Activated CD4-positive, alpha-beta T cell treated with anti-CD3 and anti-CD28 coated beads for 36 hours (primary cell): Measurements from ENCODE around the gene BCL2A1. TPM values are rescaled to one million over a fixed set of nuclear protein-coding genes. Genes with fewer than 3 reads are reported as not detected.
A peak's percentile ranks its signal among the peaks of the same experiment; 100 is the strongest.

ENCODE experiments used
- ATAC-seq: fragments of 200-7000 bp; cut with Tn5 transposase; one replicate; pipeline ENCODE4 v1.10.0; 2021; ENCODE audit warnings: mild to moderate bottlenecking, moderate library complexity
- CTCF ChIA-PET: fragments of 350-600 bp; sonication (Branson Sonifier 250); formaldehyde crosslinking; loops from one replicate; lab custom pipeline; 2021; ENCODE audit warnings: antibody characterized with exemption; lab: Charles Lee
- POLR2A ChIA-PET: fragments of 350-600 bp; sonication (Branson Sonifier 250); formaldehyde crosslinking; loops from one replicate; lab custom pipeline; 2021; ENCODE audit warnings: antibody characterized with exemption, inconsistent platforms; lab: Charles Lee
- DNase-seq: peaks from one replicate; pipeline ENCODE4 v3.0.0-alpha.2; 2020
- H3K27ac Mint-ChIP-seq: one replicate; pipeline ENCODE4 v1.8.0; 2021; ENCODE audit warnings: mixed read lengths
- H3K27me3 Mint-ChIP-seq: one replicate; pipeline ENCODE4 v1.8.0; 2021; ENCODE audit warnings: mixed read lengths
- H3K36me3 Mint-ChIP-seq: one replicate; pipeline ENCODE4 v1.8.0; 2021; ENCODE audit warnings: low read depth, mixed read lengths
- H3K4me1 Mint-ChIP-seq: one replicate; pipeline ENCODE4 v1.8.0; 2021; ENCODE audit warnings: mixed read lengths
- H3K4me3 Mint-ChIP-seq: one replicate; pipeline ENCODE4 v1.8.0; 2021; ENCODE audit warnings: mild to moderate bottlenecking, moderate library complexity, mixed read lengths
- H3K9me3 Mint-ChIP-seq: one replicate; pipeline ENCODE4 v1.8.0; 2021; ENCODE audit warnings: low read depth, mixed read lengths
- intact Hi-C, 2 experiments: fragments of 100-400 bp; cut with DNase I in 1 of 2; cut with micrococcal nuclease in 1 of 2; formaldehyde crosslinking; loops; one replicate each; pipeline versions ENCODE4 v1.14.2 to v1.15.1; 2022 to 2024; cut with DNase I, micrococcal nuclease
- total RNA-seq, 2 experiments: library from RNA; stranded (reverse); gene quantifications; one replicate each; pipeline ENCODE4 v1.2.3, GENCODE V29; 2021

BCL2A1 gene
- total RNA-seq, 2 experiments from 2014 or later: 82.2 to 103 TPM

DNA sequence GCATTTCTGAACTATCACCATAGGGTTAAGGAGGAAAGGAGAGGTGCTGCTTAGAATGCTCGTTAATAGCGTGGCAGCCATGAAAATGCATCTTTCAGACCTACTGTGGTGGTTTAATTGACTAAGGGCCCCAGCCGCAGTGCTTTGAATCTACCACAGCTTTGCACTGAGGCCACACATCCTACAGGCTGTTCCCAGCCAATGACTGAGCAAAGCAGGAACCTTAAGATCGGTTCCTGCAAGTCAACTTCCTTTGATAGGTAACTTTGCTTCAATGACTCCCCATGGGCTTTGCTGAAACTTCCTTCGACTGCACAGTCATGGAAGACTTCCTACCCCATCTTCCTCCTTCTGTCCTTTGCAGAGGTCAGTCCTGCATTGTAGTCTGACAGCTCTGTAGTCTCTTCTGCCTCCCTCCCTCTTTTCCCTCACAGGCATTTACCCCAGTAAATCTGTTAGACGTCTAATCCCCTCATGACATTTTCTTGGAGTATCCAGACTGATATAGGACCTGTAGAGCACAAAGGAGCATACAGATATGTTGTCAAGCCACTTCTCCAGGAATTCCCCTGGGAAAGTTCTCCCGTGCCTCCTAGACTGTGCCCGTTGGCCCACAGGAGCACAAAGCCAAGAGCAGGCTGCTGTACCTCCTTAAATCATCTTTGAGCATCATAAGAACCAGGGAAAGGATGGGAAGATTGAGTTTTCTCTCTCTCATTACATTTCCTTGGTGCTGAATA lies 2.6 kb upstream of the BCL2A1 start:
- peak; percentile 28 for ATAC-seq
- ChIA-PET POLR2A (interaction anchor here (0.7 kb wide), 1 partner anchor 52 kb away, joined by 3 read pairs; no protein-coding TSS in a partner anchor), CTCF (interaction anchor here (0.6 to 2.2 kb wide), 3 partner anchors 19 to 119 kb away, joined by 3 to 14 read pairs (median 3); no protein-coding TSS in a partner anchor)
- DNase-seq: peak; percentile 77
- Mint-ChIP-seq H3K9me3 (no peaks in the 10 kb centered on the region), H3K27me3 (no peaks in the 10 kb centered on the region), H3K4me1 (peaks cover 47% of the 10 kb centered on the region), H3K4me3 (peak overlapping the region; percentile 6), H3K27ac (peak overlapping the region; percentile 84), H3K36me3 (peaks cover 9% of the 10 kb centered on the region)
- intact Hi-C loops: loop anchor here in 1 of 2 experiments (1.0 kb wide), 1 partner anchor 76 kb away; the partner anchor contains the start of gene MTHFS

DNA sequence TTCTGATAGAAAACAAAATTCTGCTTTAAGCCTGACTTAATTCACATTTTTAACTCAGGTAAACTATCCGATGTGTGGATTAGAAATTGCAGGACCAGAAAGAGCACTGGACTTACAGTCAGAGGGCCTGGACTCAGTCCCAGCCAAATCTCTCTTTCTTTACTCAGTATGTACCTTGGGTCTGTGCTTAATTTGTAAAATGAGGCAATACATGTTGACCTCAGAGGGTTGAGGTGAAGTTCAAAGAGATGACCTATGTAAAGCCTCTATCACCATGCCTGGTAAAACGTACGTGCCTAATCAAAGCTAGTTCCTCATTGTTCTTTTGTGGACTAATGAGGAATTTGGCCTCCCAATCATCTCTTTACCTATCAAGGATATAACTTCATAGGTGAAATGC lies 1.9 kb upstream of the BCL2A1 start:
- Mint-ChIP-seq H3K36me3 (peaks cover 16% of the 10 kb centered on the region), H3K9me3 (no peaks in the 10 kb centered on the region), H3K4me1 (peaks cover 43% of the 10 kb centered on the region), H3K27me3 (no peaks in the 10 kb centered on the region), H3K27ac (peak overlapping the region; percentile 84), H3K4me3 (peak overlapping the region; percentile 6)
- POLR2A ChIA-PET: interaction anchor here (0.7 kb wide), 1 partner anchor 51 kb away, joined by 3 read pairs; no protein-coding TSS in a partner anchor
- intact Hi-C loops: loop anchor here in 1 of 2 experiments (1.0 kb wide), 1 partner anchor 76 kb away; the partner anchor contains the start of gene MTHFS
- CTCF ChIA-PET: interaction anchor here (0.6 to 2.2 kb wide), 3 partner anchors 20 to 119 kb away, joined by 3 to 14 read pairs (median 3); no protein-coding TSS in a partner anchor
- DNase-seq (no peak), ATAC-seq (no peak)

DNA sequence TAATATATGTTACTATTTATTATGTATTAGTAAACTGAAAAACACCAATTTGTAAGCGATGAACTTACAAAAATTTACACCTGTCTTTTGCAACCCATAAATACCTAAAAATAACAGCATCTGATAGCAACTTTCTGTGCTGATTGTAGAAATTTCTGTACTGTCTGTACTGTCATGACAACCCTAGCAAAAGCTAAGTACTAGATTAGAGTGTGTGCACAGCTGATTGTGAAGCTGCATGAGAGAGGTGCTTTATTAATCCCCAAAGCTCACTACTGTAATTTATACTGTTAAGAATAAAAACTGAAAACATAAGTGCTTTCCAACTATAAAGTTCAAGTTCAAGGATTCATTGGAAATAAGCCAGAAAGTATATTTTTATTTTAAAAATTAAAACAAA lies 815 bp downstream of the BCL2A1 start:
- Mint-ChIP-seq H3K4me1 (peaks cover 52% of the 10 kb centered on the region), H3K27ac (peak overlapping the region; percentile 99), H3K4me3 (peak overlapping the region; percentile 92), H3K27me3 (no peaks in the 10 kb centered on the region), H3K9me3 (no peaks in the 10 kb centered on the region), H3K36me3 (peaks cover 39% of the 10 kb centered on the region)
- DNase-seq: no peak
- no peak for ATAC-seq
- intact Hi-C loops: loop anchor here (2.0 kb wide), 5 partner anchors 23 to 1327 kb away; partner anchors contain the start of genes FAH (in 1 of the 2) and ZFAND6 (in 1 of the 2)
- ChIA-PET POLR2A (interaction anchor here (1.8 to 5.0 kb wide), 3 partner anchors 47 to 74 kb away, joined by 5 to 48 read pairs (median 14); partner anchors contain the start of gene MTHFS), CTCF (interaction anchor here (1.0 to 1.8 kb wide), 3 partner anchors 9 to 72 kb away, joined by 3 to 7 read pairs (median 6); no protein-coding TSS in a partner anchor)

DNA sequence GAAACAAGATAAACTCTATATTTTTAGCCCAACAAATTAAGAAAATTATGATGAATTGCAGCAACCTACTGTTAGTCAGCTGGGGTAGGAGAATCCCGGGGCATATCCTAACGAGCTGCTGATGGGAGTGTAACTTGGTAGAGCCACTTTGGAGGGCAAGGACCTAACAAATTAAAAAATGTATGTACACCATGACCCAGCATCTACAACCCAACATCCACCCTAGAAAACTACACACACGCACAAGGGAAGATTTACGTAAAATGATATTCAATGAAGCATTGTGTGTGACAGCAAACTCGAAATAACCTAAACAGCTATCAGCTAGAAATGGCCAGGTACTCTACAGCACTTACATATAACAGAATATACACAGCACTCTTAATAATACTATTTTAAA lies 1.9 kb downstream of the BCL2A1 start:
- no peaks in the 10 kb centered on the region for H3K27me3 Mint-ChIP-seq
- DNase-seq (no peak), ATAC-seq (no peak)
- H3K36me3 Mint-ChIP-seq: peaks cover 48% of the 10 kb centered on the region
- ChIA-PET CTCF (interaction anchor here (1.2 to 2.5 kb wide), 3 partner anchors 9 to 73 kb away, joined by 5 to 11 read pairs (median 7); no protein-coding TSS in a partner anchor), POLR2A (interaction anchor here (0.6 to 5.0 kb wide), 4 partner anchors 10 to 188 kb away, joined by 3 to 48 read pairs (median 11); no protein-coding TSS in a partner anchor)
- H3K4me1 Mint-ChIP-seq: peaks cover 61% of the 10 kb centered on the region
- H3K4me3 Mint-ChIP-seq: peak overlapping the region; percentile 92
- no peaks in the 10 kb centered on the region for H3K9me3 Mint-ChIP-seq
- intact Hi-C loops: loop anchor here (5.0 to 10.0 kb wide), 5 partner anchors 327 to 1323 kb away; partner anchors contain the start of genes MORF4L1 (in 1 of the 2), TLNRD1 (in 1 of the 2) and TMED3 (in 1 of the 2)
- H3K27ac Mint-ChIP-seq: peak overlapping the region; percentile 98

DNA sequence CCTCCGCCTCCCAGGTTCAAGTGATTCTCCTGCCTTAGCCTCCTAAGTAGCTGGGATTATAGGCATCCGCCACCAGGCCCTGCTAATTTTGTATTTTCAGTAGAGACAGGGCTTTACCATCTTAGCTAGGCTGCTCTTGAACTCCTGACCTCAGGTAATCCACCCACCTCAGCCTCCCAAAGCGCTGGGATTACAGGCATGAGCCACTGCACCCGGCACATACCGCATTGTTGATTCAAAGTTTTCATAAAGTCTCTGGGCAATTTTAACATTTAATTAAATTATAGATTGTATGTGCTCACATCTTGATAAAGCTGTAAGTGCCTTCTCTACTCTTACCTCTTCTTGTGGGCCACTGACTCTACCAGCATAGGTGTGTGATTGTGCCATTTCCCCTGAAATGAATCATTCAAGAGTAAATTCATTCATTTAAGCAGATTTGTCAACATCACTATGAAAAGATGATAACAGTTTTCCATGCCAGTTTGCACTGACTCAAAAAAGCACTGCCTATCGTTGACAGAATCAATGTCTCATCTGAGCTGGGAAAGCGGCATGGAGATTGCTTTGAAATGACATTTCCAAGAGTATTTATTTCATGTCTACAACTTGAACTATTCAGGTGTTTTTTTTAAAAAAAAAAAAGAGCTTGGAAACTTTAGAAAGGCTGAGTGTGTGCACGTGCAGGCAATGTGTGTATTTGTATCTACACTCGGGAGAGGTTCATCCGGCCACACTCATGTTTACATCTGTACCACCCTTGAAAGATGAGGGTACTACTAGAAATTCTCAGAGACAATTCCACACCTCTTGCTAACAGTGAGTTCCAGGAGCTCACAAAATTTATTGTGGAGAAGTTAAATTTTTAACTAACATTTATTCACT lies 3.5 kb downstream of the BCL2A1 start:
- ATAC-seq: peak; percentile 54
- CTCF ChIA-PET: interaction anchor here (0.6 to 2.5 kb wide), 7 partner anchors 9 to 114 kb away, joined by 3 to 11 read pairs (median 4); no protein-coding TSS in a partner anchor
- Mint-ChIP-seq H3K4me3 (peak overlapping the region; percentile 92), H3K9me3 (no peaks in the 10 kb centered on the region), H3K4me1 (peaks cover 55% of the 10 kb centered on the region), H3K27ac (peak overlapping the region; percentile 98), H3K36me3 (peaks cover 56% of the 10 kb centered on the region), H3K27me3 (no peaks in the 10 kb centered on the region)
- intact Hi-C loops: loop anchor here (1.0 to 10.0 kb wide), 11 partner anchors 9 to 1325 kb away; partner anchors contain the start of genes MORF4L1 (in 1 of the 2), MTHFS (in 1 of the 2), TLNRD1 (in 1 of the 2) and TMED3 (in 1 of the 2)
- POLR2A ChIA-PET: interaction anchor here (0.5 to 5.0 kb wide), 11 partner anchors 11 to 206 kb away, joined by 3 to 48 read pairs (median 4); partner anchors contain the start of gene MTHFS
- peak; percentile 65 for DNase-seq

DNA sequence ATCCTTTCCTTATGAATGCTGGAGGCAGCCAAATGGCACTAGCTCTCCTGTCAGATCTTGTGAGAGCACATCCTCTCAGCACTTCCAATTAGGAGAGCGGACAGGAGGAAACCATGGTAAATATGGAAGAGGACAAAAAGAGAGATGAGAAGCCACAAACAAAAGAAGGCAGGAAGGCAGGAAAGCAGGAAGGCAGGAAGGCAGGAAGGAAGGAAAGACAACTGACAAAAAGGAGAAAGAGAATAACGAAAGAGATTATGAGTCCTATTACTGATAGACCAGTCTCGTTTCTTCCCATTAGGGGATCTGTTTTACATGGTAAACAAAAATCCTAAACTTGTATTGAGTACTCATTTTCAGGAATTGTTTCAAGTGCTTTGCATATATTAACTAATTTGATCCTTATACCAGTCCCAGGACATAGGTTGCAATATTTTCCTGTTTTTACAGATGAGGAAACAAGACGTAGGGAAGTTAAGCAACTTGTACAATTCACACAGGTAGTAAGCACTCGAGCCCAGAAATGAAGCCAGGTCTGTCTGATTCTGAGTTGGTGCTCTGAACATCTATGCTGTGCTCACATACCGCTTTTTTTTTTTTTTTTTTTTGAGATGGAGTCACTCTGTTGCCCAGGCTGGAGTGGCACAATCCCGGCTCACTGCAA lies 4.2 kb downstream of the BCL2A1 start:
- peaks cover 61% of the 10 kb centered on the region for H3K36me3 Mint-ChIP-seq
- H3K9me3 Mint-ChIP-seq: peaks cover 2% of the 10 kb centered on the region
- H3K27me3 Mint-ChIP-seq: no peaks in the 10 kb centered on the region
- peak overlapping the region; percentile 92 for H3K4me3 Mint-ChIP-seq
- DNase-seq (peak; percentile 23), ATAC-seq (no peak)
- peak overlapping the region; percentile 98 for H3K27ac Mint-ChIP-seq
- intact Hi-C loops: loop anchor here (1.0 to 10.0 kb wide), 11 partner anchors 8 to 1326 kb away; partner anchors contain the start of genes MORF4L1 (in 1 of the 2), MTHFS (in 1 of the 2), TLNRD1 (in 1 of the 2) and TMED3 (in 1 of the 2)
- CTCF ChIA-PET: interaction anchor here (0.5 to 2.4 kb wide), 4 partner anchors 21 to 62 kb away, joined by 3 to 11 read pairs (median 4); no protein-coding TSS in a partner anchor
- H3K4me1 Mint-ChIP-seq: peaks cover 53% of the 10 kb centered on the region
- POLR2A ChIA-PET: interaction anchor here (1.0 to 5.0 kb wide), 5 partner anchors 12 to 93 kb away, joined by 3 to 48 read pairs (median 5); partner anchors contain the start of gene MTHFS

DNA sequence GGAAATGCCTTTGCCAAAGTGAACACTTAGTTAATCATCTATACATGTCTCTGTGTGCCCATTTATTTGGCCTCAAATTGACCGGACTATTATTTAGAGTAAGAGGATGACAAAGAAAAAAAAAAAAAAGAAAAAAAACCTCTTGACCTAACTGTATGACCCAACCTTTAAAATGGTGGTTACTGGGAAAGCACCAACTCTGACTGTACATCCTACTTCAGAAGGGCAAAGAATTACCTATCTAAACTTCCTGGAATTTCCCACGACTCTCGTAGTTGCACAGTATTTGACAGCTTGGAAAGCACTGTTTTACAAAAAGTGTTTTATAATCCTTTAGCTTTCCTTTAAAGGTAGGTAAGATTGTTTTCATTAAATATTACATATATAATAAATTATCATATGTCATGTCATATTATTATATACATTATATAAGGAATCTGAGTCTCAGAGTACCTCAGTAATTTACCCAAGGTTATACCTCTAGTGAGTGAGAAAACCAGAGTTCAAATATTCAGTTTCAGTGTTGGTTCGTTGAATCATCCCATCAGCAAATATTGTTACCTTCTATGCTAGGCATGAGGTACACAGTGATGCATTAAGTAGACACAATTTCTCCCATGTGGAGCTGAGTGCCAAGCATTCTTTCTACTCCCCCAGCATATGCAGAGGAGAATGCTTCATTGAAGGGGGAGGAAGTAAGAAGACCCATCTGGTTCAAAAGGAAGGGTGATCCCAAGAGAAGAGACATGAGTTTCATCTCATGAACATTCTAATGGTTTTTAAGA lies 5.0 kb downstream of the BCL2A1 start:
- DNase-seq: no peak
- peaks cover 48% of the 10 kb centered on the region for H3K4me1 Mint-ChIP-seq
- intact Hi-C loops: loop anchor here (2.0 to 10.0 kb wide), 6 partner anchors 23 to 1326 kb away; partner anchors contain the start of genes MORF4L1 (in 1 of the 2), TLNRD1 (in 1 of the 2) and TMED3 (in 1 of the 2)

DNA sequence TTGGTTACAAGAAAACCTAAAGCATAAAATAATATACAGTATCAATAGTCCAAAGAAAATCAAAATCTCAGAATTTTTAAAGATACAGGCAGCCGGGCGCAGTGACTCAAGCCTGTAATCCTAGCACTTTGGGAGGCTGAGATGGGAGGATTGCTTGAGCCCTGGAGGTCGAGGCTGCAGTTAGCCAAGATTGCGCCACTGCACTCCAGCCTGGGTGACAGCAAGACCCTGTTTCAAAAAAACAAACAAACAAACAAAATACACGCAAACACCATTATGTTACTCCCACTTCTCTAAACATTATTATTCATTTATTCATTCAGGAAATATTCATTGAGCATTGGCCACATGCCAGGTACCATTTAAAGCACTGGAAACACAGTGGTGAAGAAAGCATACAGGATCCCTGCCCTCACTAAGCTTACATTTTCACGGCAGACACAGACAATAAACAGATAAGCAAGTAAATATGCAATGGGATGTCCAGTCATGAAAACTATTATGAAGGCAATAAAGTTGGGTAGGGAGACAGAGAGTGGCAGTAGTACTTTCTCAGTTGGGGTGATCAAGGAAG lies 6.7 kb downstream of the BCL2A1 start:
- no peak for ATAC-seq
- Mint-ChIP-seq H3K4me1 (peaks cover 58% of the 10 kb centered on the region), H3K27me3 (no peaks in the 10 kb centered on the region), H3K4me3 (peak overlapping the region; percentile 92), H3K9me3 (peaks cover 2% of the 10 kb centered on the region), H3K27ac (peak overlapping the region; percentile 91), H3K36me3 (peaks cover 62% of the 10 kb centered on the region)
- POLR2A ChIA-PET: no interaction called here
- no peak for DNase-seq
- CTCF ChIA-PET: interaction anchor here (0.6 to 2.0 kb wide), 2 partner anchors 42 to 210 kb away, joined by 4 to 7 read pairs; no protein-coding TSS in a partner anchor
- intact Hi-C loops: loop anchor here in 1 of 2 experiments (10.0 kb wide), 1 partner anchor 1090 kb away; the partner anchor contains the start of gene MORF4L1

More for the DNA sequence above, 5.0 kb downstream of the BCL2A1 start:
- POLR2A ChIA-PET: interaction anchor here (1.2 to 5.0 kb wide), 3 partner anchors 13 to 69 kb away, joined by 5 to 48 read pairs (median 19); no protein-coding TSS in a partner anchor
- peaks cover 59% of the 10 kb centered on the region for H3K36me3 Mint-ChIP-seq
- H3K4me3 Mint-ChIP-seq: peak overlapping the region; percentile 92
- ATAC-seq: peak; percentile 35
- no peaks in the 10 kb centered on the region for H3K27me3 Mint-ChIP-seq
- H3K27ac Mint-ChIP-seq: peak overlapping the region; percentile 98
- CTCF ChIA-PET: interaction anchor here (0.5 kb wide), 1 partner anchor 20 kb away, joined by 3 read pairs; no protein-coding TSS in a partner anchor
- peaks cover 2% of the 10 kb centered on the region for H3K9me3 Mint-ChIP-seq
